ENCODE data around the gene COX4I1.

COX4I1 gene

DNA sequence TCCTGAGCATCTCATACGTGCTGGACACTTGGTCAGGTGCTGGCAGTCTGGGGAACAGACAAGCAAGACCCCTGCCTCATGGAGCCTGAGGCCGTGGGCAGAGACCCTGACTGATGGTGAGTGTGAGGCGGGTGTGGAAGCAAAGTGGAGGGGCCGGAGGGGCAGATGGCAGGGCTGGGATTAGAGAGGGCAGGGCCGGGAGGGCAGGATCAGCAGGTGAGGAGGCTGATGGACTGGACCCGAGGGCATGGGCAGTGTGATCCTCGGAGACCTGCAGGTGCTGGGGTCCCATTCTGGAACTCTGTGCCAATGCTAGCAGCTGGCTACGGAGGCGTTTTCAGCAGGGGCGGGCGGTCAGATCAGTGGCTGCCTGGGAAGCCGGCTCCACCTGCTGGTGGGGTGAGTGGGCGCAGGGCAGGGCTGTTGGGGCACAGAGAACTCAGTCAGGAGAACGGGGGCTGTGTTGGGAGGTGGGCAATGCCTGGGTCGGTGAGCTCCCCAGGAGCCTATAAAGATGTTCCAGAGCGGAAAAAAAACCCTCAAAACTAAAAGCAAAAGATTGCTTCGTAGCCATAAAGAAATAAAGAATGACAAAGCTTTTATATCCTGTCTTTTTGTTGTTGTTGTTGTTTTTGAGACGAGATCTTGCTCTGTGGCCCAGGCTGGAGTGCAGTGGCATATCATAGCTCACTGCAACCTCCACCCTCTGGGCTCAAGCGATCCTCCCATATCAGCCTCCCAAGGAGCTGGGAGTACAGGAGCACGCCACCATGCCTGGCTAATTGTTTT, 39.7 kb upstream of the COX4I1 start:
- TF ChIP-seq, protein P1, sequence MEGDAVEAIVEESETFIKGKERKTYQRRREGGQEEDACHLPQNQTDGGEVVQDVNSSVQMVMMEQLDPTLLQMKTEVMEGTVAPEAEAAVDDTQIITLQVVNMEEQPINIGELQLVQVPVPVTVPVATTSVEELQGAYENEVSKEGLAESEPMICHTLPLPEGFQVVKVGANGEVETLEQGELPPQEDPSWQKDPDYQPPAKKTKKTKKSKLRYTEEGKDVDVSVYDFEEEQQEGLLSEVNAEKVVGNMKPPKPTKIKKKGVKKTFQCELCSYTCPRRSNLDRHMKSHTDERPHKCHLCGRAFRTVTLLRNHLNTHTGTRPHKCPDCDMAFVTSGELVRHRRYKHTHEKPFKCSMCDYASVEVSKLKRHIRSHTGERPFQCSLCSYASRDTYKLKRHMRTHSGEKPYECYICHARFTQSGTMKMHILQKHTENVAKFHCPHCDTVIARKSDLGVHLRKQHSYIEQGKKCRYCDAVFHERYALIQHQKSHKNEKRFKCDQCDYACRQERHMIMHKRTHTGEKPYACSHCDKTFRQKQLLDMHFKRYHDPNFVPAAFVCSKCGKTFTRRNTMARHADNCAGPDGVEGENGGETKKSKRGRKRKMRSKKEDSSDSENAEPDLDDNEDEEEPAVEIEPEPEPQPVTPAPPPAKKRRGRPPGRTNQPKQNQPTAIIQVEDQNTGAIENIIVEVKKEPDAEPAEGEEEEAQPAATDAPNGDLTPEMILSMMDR (IDR thresholded peaks at IDR 0.05; ENCODE audit: low read depth, low read length), result peak; percentile 26
- no peak for DNase-seq (ENCODE audit: extremely low read depth, low read depth)

DNA sequence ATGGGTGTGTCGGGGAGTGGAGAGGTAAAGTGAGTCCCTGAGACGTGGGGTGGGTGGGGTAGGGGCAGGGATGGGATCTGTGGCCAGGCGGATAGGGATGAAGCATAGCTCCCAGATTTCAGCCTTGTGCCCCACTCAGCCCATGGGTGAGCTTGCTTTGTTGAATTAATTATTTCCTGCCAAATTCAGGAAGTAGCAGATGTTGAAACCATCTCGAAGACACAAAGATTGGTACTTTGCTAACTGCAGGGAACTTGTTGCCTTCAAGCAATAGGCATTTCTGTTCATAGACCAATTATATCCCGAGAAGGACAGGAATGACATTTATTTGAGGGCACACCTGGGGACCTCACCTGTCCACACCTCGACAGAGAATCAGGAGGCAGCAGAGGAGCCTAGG, 37.6 kb upstream of the COX4I1 start:
- no peak for DNase-seq (ENCODE audit: extremely low read depth, low read depth)

DNA sequence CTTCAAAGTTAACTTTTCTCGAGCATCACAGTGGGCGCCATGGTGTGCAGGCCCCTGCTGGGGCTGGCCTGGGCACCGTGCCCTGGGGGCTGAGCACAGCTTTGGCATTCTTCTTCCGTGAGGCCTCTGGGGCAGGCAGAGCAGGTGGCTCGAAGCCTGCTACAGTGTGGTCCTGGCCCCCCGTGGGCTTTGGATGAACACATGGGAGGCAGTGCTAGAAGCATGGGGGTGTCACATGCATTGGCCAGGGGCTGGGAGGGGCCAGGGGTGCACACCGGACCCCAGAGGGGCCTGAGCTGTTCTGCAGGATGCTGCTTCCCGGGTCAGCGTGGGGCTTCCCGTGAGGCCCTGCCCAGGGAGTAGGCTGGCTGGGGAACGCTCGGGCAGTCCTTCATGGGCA, 36.5 kb upstream of the COX4I1 start:
- TF ChIP-seq, protein P1 (IDR thresholded peaks at IDR 0.05; ENCODE audit: low read depth, low read length), result no peak
- DNase-seq (ENCODE audit: extremely low read depth, low read depth), result no peak

More for the DNA sequence above, 37.6 kb upstream of the COX4I1 start:
- TF ChIP-seq, protein P1 (IDR thresholded peaks at IDR 0.05; ENCODE audit: low read depth, low read length), result no peak

DNA sequence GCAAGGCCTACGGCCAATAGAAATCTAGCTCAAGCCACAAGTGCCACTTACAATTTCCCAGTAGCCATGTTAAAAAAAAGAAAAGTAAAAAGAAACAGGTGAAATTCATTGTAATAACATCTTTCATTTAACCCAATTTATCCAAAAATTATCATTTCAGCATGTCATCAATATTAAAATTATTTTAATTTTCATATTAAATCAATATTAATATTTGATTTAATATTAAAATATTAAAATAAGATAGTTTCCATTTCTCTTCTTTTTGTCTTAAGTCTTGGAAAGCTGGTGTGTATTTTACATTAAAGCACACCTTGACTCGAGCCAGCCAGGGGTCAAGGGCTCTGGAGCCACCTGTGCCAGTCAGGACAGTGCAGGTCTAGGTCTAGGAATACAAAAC, 35.9 kb upstream of the COX4I1 start:
- TF ChIP-seq, protein P1 (IDR thresholded peaks at IDR 0.05; ENCODE audit: low read depth, low read length), result no peak
- no peak for DNase-seq (ENCODE audit: extremely low read depth, low read depth)

DNA sequence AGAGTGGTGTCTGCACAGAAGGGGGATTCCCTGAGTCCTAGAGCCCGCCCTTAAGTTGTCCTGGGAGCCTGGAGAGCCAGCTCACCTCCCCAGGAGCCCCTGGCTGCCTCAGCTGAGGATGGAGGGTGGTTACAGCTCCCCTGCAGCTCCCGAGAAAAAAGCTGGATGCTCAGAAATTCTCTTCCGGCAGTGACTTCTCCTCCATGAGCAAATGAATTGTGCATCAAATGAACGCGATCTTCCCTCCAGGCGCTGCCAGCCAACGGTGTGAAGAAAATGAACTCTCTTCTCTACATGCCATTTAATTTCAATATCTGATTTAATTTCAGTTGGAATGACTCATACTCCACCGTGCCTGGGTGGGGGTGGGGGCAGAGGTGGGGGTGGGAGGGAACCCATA, 34.3 kb upstream of the COX4I1 start:
- TF ChIP-seq, protein P1 (IDR thresholded peaks at IDR 0.05; ENCODE audit: low read depth, low read length), result no peak
- no peak for DNase-seq (ENCODE audit: extremely low read depth, low read depth)

DNA sequence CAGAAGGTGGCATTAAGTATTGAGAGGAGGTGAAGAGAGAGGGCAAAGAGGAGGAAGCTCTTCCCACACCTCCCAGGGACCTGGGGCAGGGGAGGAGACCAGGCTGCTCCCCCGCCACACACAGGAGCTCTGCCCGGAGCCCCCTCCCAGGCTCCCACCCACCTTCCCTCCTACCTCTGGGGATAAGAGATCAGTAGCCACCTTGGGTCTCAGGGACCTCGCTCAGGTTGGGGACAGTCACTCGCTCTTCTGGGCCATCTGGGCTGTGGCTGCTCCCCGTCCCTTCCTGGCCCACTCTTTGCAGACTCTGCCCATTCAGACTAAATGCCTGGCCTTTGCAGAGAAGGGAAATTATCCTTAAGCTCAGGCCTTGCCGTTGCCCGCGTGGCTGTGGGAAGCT, 33.7 kb upstream of the COX4I1 start:
- TF ChIP-seq, protein P1 (IDR thresholded peaks at IDR 0.05; ENCODE audit: low read depth, low read length), result no peak
- no peak for DNase-seq (ENCODE audit: extremely low read depth, low read depth)

DNA sequence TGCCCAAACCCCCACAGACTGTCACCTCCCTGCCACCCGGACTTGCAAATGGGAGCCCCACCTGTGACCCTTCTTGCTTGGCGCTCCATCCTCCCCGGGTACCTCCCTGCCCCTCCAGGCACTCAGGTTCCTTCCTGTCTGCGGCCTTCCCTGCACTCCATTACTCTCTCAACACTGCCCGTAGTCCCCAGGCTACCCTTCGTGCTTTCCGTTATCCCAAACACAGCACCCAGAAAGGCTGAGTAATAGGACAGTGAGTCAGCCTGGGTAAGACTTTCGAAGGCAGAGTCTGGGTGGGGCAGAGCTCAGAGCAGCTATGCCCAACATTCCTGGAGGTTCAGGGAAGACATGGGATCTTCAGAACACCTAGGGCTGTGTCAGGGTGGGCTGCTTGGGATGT, 32.0 kb upstream of the COX4I1 start:
- TF ChIP-seq, protein P1 (IDR thresholded peaks at IDR 0.05; ENCODE audit: low read depth, low read length), result no peak
- DNase-seq (ENCODE audit: extremely low read depth, low read depth), result no peak
